Endothelial cell (in vitro differentiated cells): ENCODE measurements around the gene KIF20A. TPM values are rescaled to one million over a fixed set of nuclear protein-coding genes. Genes with fewer than 3 reads are reported as not detected.

ENCODE experiments used
- DNase-seq: peaks from one replicate; pipeline ENCODE4 v3.0.0; 2021; ENCODE audit warnings: low spot score
- H3K27ac Mint-ChIP-seq: one replicate; pipeline ENCODE4 v1.8.0; 2021; ENCODE audit warnings: mixed read lengths, inconsistent platforms; ENCODE audit not compliant: unreplicated experiment
- H3K27me3 Mint-ChIP-seq: one replicate; pipeline ENCODE4 v1.8.0; 2021; ENCODE audit warnings: mild to moderate bottlenecking, moderate library complexity, mixed read lengths, inconsistent platforms; ENCODE audit not compliant: unreplicated experiment
- H3K36me3 Mint-ChIP-seq: one replicate; pipeline ENCODE4 v1.8.0; 2021; ENCODE audit warnings: mild to moderate bottlenecking, low read depth, mixed read lengths, inconsistent platforms; ENCODE audit not compliant: unreplicated experiment
- H3K4me1 Mint-ChIP-seq: one replicate; pipeline ENCODE4 v1.8.0; 2021; ENCODE audit warnings: mild to moderate bottlenecking, mixed read lengths, inconsistent platforms; ENCODE audit not compliant: unreplicated experiment
- H3K4me3 Mint-ChIP-seq: one replicate; pipeline ENCODE4 v1.8.0; 2021; ENCODE audit warnings: mild to moderate bottlenecking, mixed read lengths, inconsistent platforms; ENCODE audit not compliant: unreplicated experiment
- H3K9me3 Mint-ChIP-seq: one replicate; pipeline ENCODE4 v1.8.0; 2021; ENCODE audit warnings: mixed read lengths, inconsistent platforms; ENCODE audit not compliant: unreplicated experiment
- CTCF ChIP-seq: fragments of 200-600 bp; sonication (generic); IDR thresholded peaks from one replicate; pipeline ENCODE4 v1.5.0; 2021; ENCODE audit warnings: antibody characterized with exemption; ENCODE audit not compliant: unreplicated experiment
- total RNA-seq: library from RNA; stranded (reverse); fragmentation: NEBNext Ultra II Directional; extraction: Animal tissue kit (Norgen Biotek cat#: 25700); gene quantifications from one replicate; pipeline ENCODE4 v1.2.1, GENCODE V29; 2021; ENCODE audit not compliant: unreplicated experiment

KIF20A gene
- total RNA-seq, 1 donor from 2014 or later = 10.3 TPM

DNA sequence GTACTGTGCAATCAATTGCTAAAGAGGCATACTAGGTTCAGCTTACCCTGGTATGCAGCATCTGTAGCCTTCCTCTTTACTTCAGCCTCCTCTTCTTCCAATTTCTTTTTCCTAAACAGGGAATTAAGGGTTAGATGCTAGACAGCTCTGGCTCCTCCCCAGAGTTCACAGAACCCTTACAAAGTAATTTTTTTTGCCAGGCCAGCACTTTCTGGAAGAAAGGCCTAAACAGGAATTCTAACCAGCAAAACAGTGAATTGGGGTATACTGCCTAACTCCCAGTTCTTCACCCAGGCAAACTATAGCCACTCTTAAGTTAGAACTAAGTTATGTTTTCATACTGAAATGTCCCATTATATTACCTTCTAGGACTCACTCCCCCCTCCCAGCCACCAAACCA is 8.6 kb upstream of the KIF20A start:
- no peak overlapping the region for H3K27ac Mint-ChIP-seq
- peaks cover 3% of the 10 kb centered on the region for H3K27me3 Mint-ChIP-seq
- DNase-seq = no peak
- H3K4me1 Mint-ChIP-seq = no peaks in the 10 kb centered on the region
- no peaks in the 10 kb centered on the region for H3K9me3 Mint-ChIP-seq
- H3K36me3 Mint-ChIP-seq = peaks cover 28% of the 10 kb centered on the region
- no peak for TF ChIP-seq CTCF
- no peak overlapping the region for H3K4me3 Mint-ChIP-seq

DNA sequence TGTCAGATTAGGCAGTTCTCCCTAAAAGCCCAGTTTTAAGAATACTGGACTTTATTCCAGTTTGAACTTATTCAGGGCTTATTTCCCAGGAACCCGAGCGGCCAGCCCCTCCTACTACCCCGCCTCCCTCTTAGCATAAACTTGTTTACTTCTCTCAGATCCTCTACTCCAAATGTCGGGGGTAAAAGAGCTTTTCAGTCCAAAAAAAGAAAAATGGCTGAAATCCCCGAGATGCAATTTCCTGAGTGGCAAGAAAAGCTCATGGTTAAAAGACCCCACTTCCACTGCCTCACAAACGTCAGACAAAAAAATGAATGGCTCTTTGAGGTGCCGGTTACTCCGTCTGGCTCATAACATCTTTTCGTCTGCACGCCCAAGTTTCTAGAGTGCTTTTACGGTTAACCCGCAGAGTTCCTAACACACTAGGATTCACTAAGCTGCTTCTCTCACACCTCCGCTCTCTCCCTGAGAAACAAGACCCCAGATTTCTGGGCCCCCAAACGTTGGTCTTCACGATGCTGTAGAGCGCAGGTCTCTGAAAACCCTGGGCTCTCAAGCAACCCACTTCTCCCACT is 884 bp upstream of the KIF20A start:
- no peak for TF ChIP-seq CTCF
- no peak overlapping the region for H3K27ac Mint-ChIP-seq
- DNase-seq = peak; percentile 7

GRCh38 chr5:138179277-138179857 is 455 bp downstream of the KIF20A start:
- DNase-seq = peak; percentile 8
- Mint-ChIP-seq H3K4me3 (no peak overlapping the region), H3K27ac (no peak overlapping the region), H3K36me3 (peaks cover 16% of the 10 kb centered on the region), H3K4me1 (peaks cover 7% of the 10 kb centered on the region), H3K9me3 (no peaks in the 10 kb centered on the region), H3K27me3 (no peaks in the 10 kb centered on the region)
- TF ChIP-seq CTCF = no peak

More for the DNA sequence above, 884 bp upstream of the KIF20A start:
- Mint-ChIP-seq H3K4me3 (no peak overlapping the region), H3K27me3 (peaks cover 3% of the 10 kb centered on the region), H3K4me1 (peaks cover 7% of the 10 kb centered on the region), H3K36me3 (peaks cover 8% of the 10 kb centered on the region), H3K9me3 (no peaks in the 10 kb centered on the region)

- no peaks in the 10 kb centered on the region for H3K9me3 Mint-ChIP-seq
- peaks cover 22% of the 10 kb centered on the region for H3K36me3 Mint-ChIP-seq
- TF ChIP-seq CTCF = no peak
- no peak overlapping the region for H3K27ac Mint-ChIP-seq
- peak; percentile 13 for DNase-seq
- H3K4me1 Mint-ChIP-seq = peaks cover 7% of the 10 kb centered on the region
- H3K27me3 Mint-ChIP-seq = no peaks in the 10 kb centered on the region
- H3K4me3 Mint-ChIP-seq = no peak overlapping the region
These were observed 1.4 kb downstream of the KIF20A start for GRCh38 chr5:138180183-138180782.

DNA sequence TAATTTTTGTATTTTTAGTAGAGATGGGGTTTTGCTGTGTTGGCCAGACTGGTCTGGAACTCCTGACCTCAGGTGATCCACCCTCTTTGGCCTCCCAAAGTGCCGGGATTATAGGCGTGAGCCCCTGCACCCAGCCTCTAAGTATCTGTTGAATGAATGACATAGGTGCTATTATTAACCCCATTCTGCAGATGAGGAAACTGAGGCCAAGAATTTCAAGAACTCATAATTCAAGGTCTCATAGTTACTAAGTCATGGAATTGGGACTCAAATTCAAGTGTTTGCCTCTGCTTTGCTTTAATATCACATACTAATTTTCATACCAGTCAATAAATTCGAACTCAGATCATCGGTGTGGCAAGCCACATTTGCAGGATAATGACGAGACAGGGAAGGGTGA is 1.9 kb downstream of the KIF20A start:
- no peak for TF ChIP-seq CTCF
- H3K4me1 Mint-ChIP-seq = peaks cover 8% of the 10 kb centered on the region
- peak overlapping the region; percentile 52 for H3K4me3 Mint-ChIP-seq
- no peak for DNase-seq
- no peak overlapping the region for H3K27ac Mint-ChIP-seq
- H3K27me3 Mint-ChIP-seq = no peaks in the 10 kb centered on the region
- peaks cover 24% of the 10 kb centered on the region for H3K36me3 Mint-ChIP-seq
- H3K9me3 Mint-ChIP-seq = no peaks in the 10 kb centered on the region
